ENCODE measurements around the gene WDR86. TPM values are rescaled to one million over a fixed set of nuclear protein-coding genes. Genes with fewer than 3 reads are reported as not detected.

The WDR86 gene
- total and polyA plus RNA-seq, 2 of the 4 experiments (the other 2 are of a cell fraction), result not detected

- H4K5ac ChIP-seq (ENCODE audit: low read depth, low read length), result no peak overlapping the region
- H2AFZ ChIP-seq (replicated peaks; ENCODE audit: low read length, poor library complexity), result no peak overlapping the region
- H3K14ac ChIP-seq (replicated peaks; ENCODE audit: low read depth, low read length), result no peak overlapping the region
- H3K4me2 ChIP-seq (ENCODE audit: low read depth, low read length), result no peak overlapping the region
- no peak overlapping the region for H3K9ac ChIP-seq (ENCODE audit: low read depth, low read length)
- H3K4ac ChIP-seq (ENCODE audit: low read depth, low read length), result no peak overlapping the region
- no peak overlapping the region for H3K18ac ChIP-seq (ENCODE audit: low read depth, low read length)
- TF ChIP-seq RAD21 (IDR thresholded peaks at IDR 0.05; ENCODE audit: low read length) (no peak), USF2 (IDR thresholded peaks at IDR 0.05; ENCODE audit: low read depth, low read length) (no peak), CTCF (conservative IDR thresholded peaks at IDR 0.05; ENCODE audit: low read depth, low read length) (no peak)
- DNase-seq, result no peak
- H3K4me1 ChIP-seq (ENCODE audit: control insufficient read depth, insufficient read depth, low read length), result no peaks in the 10 kb centered on the region
- no peak overlapping the region for H4K91ac ChIP-seq (ENCODE audit: insufficient read depth, low read depth, low read length)
- no peak overlapping the region for H2AK5ac ChIP-seq (ENCODE audit: low read depth, low read length)
- no peaks in the 10 kb centered on the region for H3K9me1 ChIP-seq (ENCODE audit: insufficient read depth, low read length)
- no peak overlapping the region for H2BK120ac ChIP-seq (ENCODE audit: low read depth, low read length)
- in situ Hi-C loops (cut with MboI; ENCODE audit: low sequenced_read_pairs), result loop anchor here (25.0 kb wide), 1 partner anchor 389 kb away; no protein-coding TSS in a partner anchor
- H3K9me3 ChIP-seq (ENCODE audit: control insufficient read depth, insufficient read depth, low read length), result no peaks in the 10 kb centered on the region
- ChIA-PET POLR2A (ENCODE audit: unreplicated experiment) (no interaction called here), CTCF (no interaction called here)
- H2BK20ac ChIP-seq (ENCODE audit: low read depth, low read length), result no peak overlapping the region
- no peak overlapping the region for H3K4me3 ChIP-seq (ENCODE audit: insufficient read depth, low read depth, low read length)
- H2BK15ac ChIP-seq (ENCODE audit: low read depth, low read length), result no peak overlapping the region
- H3K23ac ChIP-seq (ENCODE audit: low read depth, low read length), result no peak overlapping the region
- peaks cover 45% of the 10 kb centered on the region for H3K36me3 ChIP-seq (ENCODE audit: control insufficient read depth, insufficient read depth, low read length)
- no peak overlapping the region for H2AK9ac ChIP-seq (replicated peaks; ENCODE audit: low read depth, low read length, poor library complexity)
- 95% methylated on average over 4 of the region's 13 CpGs; no CpG with 5 or more reads in 1 of the 2 experiments for WGBS, 2 experiments (ENCODE audit: extremely low coverage in 2 of 2, insufficient read length in 1 of 2)
- no peak overlapping the region for H3K27ac ChIP-seq (ENCODE audit: insufficient read depth, low read length)
- H4K8ac ChIP-seq (ENCODE audit: low read depth in 2 of 2, low read length in 2 of 2), result no peak overlapping the region
- H4K20me1 ChIP-seq (ENCODE audit: insufficient read depth, low read length), result no peaks in the 10 kb centered on the region
- no peaks in the 10 kb centered on the region for H3K79me1 ChIP-seq (ENCODE audit: low read depth in 1 of 2, low read length in 2 of 2)
- no peaks in the 10 kb centered on the region for H3K27me3 ChIP-seq (ENCODE audit: control insufficient read depth, insufficient read depth, low read length)
- H3K56ac ChIP-seq (ENCODE audit: extremely low read depth, insufficient read depth, low read length), result no peak overlapping the region
- H2BK5ac ChIP-seq (ENCODE audit: low read depth, low read length, poor library complexity, severe bottlenecking), result no peak overlapping the region
- intact Hi-C loops (cut with micrococcal nuclease), result no loop called here
- dilution Hi-C loops (cut with HindIII; ENCODE audit: low sequenced_read_pairs, unreplicated experiment), result no loop called here
- no peak for ATAC-seq (ENCODE audit: low read depth)
- no TSS peak for BruUV-seq (replicated peaks)
Measured at GRCh38 chr7:151373599-151373998, 36.2 kb downstream of the WDR86 start.
